ENCODE measurements around the gene PIK3AP1.

PIK3AP1 gene

GRCh38 chr10:96691761-96692160 is 28.6 kb downstream of the PIK3AP1 start:
- no peak overlapping the region for H3K4me3 ChIP-seq (replicated peaks; ENCODE audit: low read depth, low read length)
- TF ChIP-seq CTCF (IDR thresholded peaks at IDR 0.05; ENCODE audit: low read depth, low read length, missing control alignments), result no peak
- no peak for DNase-seq (ENCODE audit: extremely low read depth, low read depth)

GRCh38 chr10:96690755-96691730 is 29.3 kb downstream of the PIK3AP1 start:
- no peak overlapping the region for H3K4me3 ChIP-seq (replicated peaks; ENCODE audit: low read depth, low read length)
- DNase-seq (ENCODE audit: extremely low read depth, low read depth), result no peak
- no peak for TF ChIP-seq CTCF (IDR thresholded peaks at IDR 0.05; ENCODE audit: low read depth, low read length, missing control alignments)

GRCh38 chr10:96688789-96689188 is 31.5 kb downstream of the PIK3AP1 start:
- DNase-seq (ENCODE audit: extremely low read depth, low read depth), result no peak
- no peak overlapping the region for H3K4me3 ChIP-seq (replicated peaks; ENCODE audit: low read depth, low read length)
- no peak for TF ChIP-seq CTCF (IDR thresholded peaks at IDR 0.05; ENCODE audit: low read depth, low read length, missing control alignments)

GRCh38 chr10:96687317-96688012 is 32.8 kb downstream of the PIK3AP1 start:
- H3K4me3 ChIP-seq (replicated peaks; ENCODE audit: low read depth, low read length), result no peak overlapping the region
- TF ChIP-seq CTCF (IDR thresholded peaks at IDR 0.05; ENCODE audit: low read depth, low read length, missing control alignments), result no peak
- DNase-seq (ENCODE audit: extremely low read depth, low read depth), result no peak

- H3K4me3 ChIP-seq (replicated peaks; ENCODE audit: low read depth, low read length), result no peak overlapping the region
- no peak for TF ChIP-seq CTCF (IDR thresholded peaks at IDR 0.05; ENCODE audit: low read depth, low read length, missing control alignments)
- no peak for DNase-seq (ENCODE audit: extremely low read depth, low read depth)
Observed at GRCh38 chr10:96686514-96686913, 33.8 kb downstream of the PIK3AP1 start.

- TF ChIP-seq CTCF (IDR thresholded peaks at IDR 0.05; ENCODE audit: low read depth, low read length, missing control alignments), result no peak
- no peak for DNase-seq (ENCODE audit: extremely low read depth, low read depth)
- H3K4me3 ChIP-seq (replicated peaks; ENCODE audit: low read depth, low read length), result no peak overlapping the region
Observed at GRCh38 chr10:96685306-96685705, 35.0 kb downstream of the PIK3AP1 start.

All from HFF-Myc (cell line).